Bronchial epithelial cell (primary cell): ENCODE data around the gene FNDC4. TPM values are rescaled to one million over a fixed set of nuclear protein-coding genes. Genes with fewer than 3 reads are reported as not detected.

ENCODE experiments used
- DNase-seq: peaks from one replicate; pipeline ENCODE4 v3.0.0-alpha.2; 2010; ENCODE audit warnings: low read depth
- FAIRE-seq: peaks from 2 replicates; lab custom pipeline; 2011; peaks lifted over from hg19 to GRCh38; lab: Jason Lieb, UNC
- H3K27me3 ChIP-seq: 2 replicates; pipeline ENCODE4 v1.5.1; 2011; ENCODE audit warnings: low read length; ENCODE audit not compliant: control insufficient read depth, insufficient read depth
- H3K36me3 ChIP-seq: 2 replicates; pipeline ENCODE4 v1.5.1; 2011; ENCODE audit warnings: low read length; ENCODE audit not compliant: control insufficient read depth, insufficient read depth
- H3K4me3 ChIP-seq: 2 replicates; pipeline ENCODE4 v1.5.1; 2011; ENCODE audit warnings: mild to moderate bottlenecking, low read depth, low read length, control low read depth
- total RNA-seq: library from RNA; depleted of rRNA; stranded (reverse); fragments of >200 nt; gene quantifications from 2 replicates; pipeline ENCODE4 v1.2.1, GENCODE V29; 2014
- TF ChIP-seq, protein P1 (sequence below): IDR thresholded peaks from 2 replicates; pipeline ENCODE4 v1.5.1; 2011; ENCODE audit warnings: mild to moderate bottlenecking, moderate library complexity, low read length, control low read depth, inconsistent platforms; ENCODE audit not compliant: insufficient read depth, severe bottlenecking

FNDC4 gene
- total RNA-seq, 1 donor from 2014 or later: 7.6 TPM

DNA sequence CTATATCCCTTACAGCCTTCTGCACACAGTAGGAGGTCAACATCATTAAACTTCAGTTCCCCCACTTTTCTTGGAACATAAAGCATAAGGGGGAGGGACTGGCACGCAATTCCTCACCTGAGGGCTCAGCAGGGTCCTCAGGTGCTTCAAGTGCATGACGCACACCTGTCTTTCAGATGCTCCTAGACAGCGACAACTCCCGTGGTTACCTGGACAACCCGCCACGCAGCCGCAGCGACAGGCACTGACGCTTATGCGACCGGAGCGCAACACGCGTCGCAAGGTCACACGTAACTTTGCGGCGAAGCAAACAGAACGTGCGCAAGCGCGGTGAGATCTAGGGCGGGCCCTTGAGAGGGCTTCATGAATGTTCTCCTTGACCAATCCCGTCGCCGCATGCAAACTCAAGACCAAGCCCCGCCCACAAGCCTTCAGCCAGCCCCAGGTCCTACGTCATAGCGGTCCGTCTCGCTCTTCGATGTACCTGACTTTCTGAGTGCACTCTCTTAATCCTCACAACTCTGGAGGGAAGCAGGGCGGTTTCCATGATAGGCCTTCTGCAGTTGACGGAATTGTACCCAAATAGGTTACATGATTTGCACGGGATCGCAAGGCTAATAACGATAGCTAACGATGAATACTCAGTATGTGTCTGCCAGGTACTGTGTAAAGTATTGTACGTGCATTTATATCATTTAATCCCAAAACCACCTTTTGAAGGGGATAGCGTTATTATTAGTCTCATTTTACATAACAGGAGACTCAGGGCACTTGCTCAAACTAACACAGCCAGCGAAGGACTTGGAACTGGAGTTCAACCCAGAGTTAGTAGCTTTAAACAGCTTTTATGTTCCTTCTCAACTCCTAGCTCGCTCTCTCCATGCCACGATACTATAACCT, 5.3 kb downstream of the FNDC4 start, which contains the start of gene IFT172:
Gene IFT172 (minus strand): TSS at position 246 of the 900 bp plus-strand sequence. CDS start 90 bp downstream, at position 156.
- TF ChIP-seq, protein P1, sequence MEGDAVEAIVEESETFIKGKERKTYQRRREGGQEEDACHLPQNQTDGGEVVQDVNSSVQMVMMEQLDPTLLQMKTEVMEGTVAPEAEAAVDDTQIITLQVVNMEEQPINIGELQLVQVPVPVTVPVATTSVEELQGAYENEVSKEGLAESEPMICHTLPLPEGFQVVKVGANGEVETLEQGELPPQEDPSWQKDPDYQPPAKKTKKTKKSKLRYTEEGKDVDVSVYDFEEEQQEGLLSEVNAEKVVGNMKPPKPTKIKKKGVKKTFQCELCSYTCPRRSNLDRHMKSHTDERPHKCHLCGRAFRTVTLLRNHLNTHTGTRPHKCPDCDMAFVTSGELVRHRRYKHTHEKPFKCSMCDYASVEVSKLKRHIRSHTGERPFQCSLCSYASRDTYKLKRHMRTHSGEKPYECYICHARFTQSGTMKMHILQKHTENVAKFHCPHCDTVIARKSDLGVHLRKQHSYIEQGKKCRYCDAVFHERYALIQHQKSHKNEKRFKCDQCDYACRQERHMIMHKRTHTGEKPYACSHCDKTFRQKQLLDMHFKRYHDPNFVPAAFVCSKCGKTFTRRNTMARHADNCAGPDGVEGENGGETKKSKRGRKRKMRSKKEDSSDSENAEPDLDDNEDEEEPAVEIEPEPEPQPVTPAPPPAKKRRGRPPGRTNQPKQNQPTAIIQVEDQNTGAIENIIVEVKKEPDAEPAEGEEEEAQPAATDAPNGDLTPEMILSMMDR: no peak
- Histone ChIP-seq H3K36me3 (no peaks in the 10 kb centered on the region), H3K27me3 (no peaks in the 10 kb centered on the region), H3K4me3 (peak within 1 kb of the TSS; percentile 42)
- peak; percentile 98 for FAIRE-seq
- DNase-seq: peak; percentile 99

DNA sequence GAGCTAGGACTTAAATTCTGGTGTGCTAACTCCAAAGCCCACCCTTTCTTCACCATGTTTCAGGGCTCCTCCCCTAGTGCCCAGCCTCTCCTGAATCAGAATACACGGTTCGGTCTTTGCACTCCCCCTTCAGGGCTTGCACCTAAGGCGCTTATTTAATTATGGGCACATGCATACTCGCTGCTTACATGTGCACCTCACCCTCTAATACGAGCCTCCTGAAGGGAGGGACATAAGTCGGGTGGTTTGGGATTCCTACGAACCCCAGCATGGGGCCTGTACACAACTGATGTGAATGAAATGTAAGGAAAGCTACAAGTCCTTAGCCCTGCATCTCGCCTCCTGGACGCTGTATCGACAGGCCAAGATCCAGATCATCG, 5.9 kb downstream of the FNDC4 start:
- TF ChIP-seq, protein P1: no peak
- peak overlapping the region; percentile 42 for H3K4me3 ChIP-seq
- DNase-seq (no peak), FAIRE-seq (no peak)
- no peaks in the 10 kb centered on the region for H3K27me3 ChIP-seq
- H3K36me3 ChIP-seq: no peaks in the 10 kb centered on the region

GRCh38 chr2:27485496-27485895, 9.5 kb downstream of the FNDC4 start:
- H3K27me3 ChIP-seq: no peaks in the 10 kb centered on the region
- no peak overlapping the region for H3K4me3 ChIP-seq
- TF ChIP-seq, protein P1: no peak
- FAIRE-seq (no peak), DNase-seq (no peak)
- no peaks in the 10 kb centered on the region for H3K36me3 ChIP-seq

GRCh38 chr2:27471961-27472360, 23.0 kb downstream of the FNDC4 start:
- no peak overlapping the region for H3K4me3 ChIP-seq
- H3K27me3 ChIP-seq: no peaks in the 10 kb centered on the region
- TF ChIP-seq, protein P1: no peak
- DNase-seq: no peak
- no peak for FAIRE-seq
- H3K36me3 ChIP-seq: peaks cover 3% of the 10 kb centered on the region

GRCh38 chr2:27464443-27464842, 30.6 kb downstream of the FNDC4 start:
- H3K4me3 ChIP-seq: no peak overlapping the region
- FAIRE-seq: no peak

More at GRCh38 chr2:27464443-27464842, 30.6 kb downstream of the FNDC4 start:
- DNase-seq: no peak
- no peaks in the 10 kb centered on the region for H3K36me3 ChIP-seq
- TF ChIP-seq, protein P1: no peak
- no peaks in the 10 kb centered on the region for H3K27me3 ChIP-seq
